ENCODE data around the gene SEPTIN1.
"Not testable (repeated sequence)": the region's sequence is repeated elsewhere in the genome, so short reads cannot be mapped to it uniquely, and the experiment has no call there.

Gene SEPTIN1

DNA sequence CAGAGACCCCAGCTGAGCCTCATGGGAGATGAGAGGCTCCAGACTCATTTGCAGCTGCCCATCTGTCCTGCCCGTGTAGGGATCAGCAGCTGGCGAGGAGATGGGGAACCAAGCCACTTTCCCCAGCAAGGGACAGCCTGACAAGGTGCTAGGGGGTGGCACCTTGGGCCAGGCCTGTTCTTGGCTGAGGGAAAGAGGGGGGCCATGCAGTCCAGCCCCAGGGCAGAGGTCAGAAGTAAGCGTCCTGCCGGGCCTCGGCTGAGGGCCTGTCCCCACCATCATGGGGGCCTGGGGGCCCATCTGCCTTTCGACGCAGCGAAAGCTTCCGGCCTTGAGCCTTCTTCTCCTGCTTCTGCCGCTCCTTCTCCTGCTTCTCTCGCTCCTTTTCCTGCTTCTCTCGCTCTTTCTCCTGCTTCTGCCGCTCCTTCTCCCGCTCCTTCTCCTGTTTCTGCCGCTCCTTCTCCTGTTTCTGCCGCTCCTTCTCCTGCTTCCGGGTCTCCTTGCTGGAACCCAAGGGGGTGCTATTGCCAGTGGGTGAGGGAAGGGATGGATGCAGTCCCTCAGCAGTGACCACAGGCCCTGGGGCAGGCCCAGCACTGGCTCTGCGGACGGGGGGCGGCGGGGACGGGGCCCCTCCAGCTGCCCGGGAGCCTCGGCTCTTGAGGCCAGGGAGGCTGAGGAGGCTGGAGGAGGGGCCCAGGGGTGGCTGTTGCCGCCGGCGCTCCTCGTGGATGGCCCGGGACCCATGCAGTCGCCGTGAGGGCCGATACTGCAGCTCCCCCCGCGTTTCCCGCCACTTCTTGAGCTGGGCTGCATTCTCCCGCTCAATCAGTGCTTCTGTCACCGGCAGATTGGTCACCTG lies 24.4 kb downstream of the SEPTIN1 start:
- FAIRE-seq (no peak), DNase-seq (ENCODE audit: low spot score) (no peak)

DNA sequence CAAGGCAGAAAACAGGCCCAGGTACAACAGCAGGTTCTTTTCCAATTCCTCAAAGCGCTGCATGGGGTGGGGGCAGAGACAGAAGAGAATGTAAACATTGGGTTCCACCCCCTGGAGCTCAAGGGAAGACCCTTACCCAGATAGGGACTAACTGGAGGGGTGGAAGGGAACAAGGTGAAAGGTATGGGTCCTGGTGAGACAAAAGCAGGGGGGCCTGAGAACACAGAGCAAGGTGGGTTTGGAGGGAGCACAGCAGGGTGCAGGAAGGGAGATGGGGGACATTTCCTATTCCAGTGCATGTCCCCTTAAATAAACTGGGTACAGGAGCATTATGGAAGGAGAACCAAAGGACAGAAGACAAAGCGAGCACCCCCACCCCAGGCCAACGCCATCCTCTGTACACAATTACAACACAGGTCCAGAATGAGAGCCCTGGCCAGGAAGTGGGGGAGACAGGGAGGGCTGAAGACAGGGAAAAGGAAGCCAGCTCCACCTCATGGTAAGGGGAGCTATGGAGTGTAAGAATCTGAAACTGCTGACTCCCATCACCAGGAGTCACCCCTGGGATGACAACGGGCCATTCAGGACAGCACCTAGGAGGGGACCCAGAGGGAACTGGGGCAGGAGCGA lies 25.2 kb downstream of the SEPTIN1 start:
- no peak for FAIRE-seq
- DNase-seq (ENCODE audit: low spot score) = no peak

DNA sequence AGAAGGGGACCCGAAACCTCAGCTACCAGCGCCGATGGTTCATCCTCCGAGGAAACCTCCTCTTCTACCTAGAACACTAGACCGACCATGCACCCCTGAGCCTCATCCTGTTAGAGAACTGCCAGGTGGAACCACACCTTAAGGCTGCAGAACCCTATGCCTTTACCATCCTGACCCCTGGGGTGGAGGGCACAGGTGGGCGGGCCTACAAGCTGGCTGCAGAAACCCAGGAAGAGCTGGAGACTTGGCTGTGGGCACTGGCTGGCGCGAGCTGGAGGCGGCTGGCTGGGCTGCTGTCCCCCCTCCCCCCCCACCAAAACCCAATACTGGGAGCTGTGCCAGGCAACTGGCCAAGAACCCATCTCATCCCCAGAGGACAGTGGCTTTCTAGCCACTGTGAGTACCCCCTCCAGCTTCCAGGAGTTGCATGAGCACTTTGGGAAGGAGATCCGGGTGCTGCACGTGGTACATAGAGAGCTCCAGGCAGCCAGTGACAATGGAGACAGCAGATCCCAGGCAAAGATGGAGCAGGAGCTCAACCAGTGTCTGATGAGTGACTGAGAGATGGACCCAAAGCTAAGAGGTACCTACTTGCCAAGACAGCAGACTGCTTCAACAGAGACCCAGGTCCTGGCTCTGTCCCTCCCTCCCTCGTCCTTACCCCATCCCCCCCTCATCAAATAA lies 25.8 kb downstream of the SEPTIN1 start:
- DNase-seq (ENCODE audit: low spot score) = no peak
- no peak for FAIRE-seq

DNA sequence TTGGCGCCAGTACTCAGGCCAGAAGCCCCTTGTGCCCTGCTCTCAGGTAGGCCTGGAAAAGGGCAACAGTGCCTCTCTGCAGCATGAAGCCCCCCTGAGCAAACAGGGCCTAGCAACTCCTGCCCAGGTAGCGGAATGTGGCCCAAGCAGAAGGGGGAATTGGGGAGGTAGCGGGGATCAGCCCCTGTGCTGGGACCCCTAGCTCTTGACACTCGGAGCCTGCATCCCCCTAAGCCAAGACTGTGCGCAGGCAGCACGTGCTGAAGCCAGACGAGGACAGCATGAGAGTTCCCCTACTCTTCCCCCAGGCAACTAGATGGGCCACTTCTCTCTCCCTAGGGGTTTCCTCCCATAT lies 26.4 kb downstream of the SEPTIN1 start:
- DNase-seq (ENCODE audit: low spot score) (no peak), FAIRE-seq (no peak)

DNA sequence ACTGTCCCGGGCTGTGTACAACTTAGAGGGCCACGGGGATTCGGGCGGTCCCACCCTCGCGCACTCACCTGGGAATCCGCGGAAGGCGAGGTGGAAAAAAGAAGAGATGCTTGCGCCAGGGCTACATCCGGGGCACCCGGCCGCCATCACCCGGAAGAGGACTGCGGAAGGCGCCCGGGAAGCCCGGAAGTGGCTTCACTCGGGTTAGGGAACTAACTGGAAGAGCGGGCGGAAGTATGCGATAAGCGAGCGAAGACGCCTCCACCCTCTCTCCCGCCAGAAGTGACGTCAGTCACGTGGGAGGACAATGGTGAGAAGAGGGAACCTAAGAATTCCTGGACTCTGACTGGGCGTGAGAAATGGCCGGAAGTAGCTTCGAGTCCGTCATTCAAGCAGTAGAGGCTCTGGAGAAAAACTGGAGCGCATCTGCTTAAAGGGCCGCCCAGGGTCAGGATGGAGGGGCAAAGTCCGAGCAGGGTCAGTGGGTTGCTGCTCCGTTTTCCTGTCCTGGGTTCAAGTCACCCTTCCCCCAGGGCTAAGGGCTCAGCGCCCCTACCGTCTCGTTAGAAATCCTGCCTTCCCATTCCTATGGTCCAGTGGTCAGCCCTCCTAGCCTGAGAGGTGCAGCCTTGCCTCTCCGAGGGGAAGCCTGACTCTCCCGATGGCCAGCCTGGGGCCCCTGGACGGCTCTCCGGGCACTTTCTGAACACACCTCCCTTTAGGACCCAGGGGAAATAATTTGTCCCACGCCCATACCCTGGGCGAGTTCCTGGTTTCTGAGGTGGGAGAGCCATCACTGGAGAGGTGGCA lies 27.0 kb downstream of the SEPTIN1 start, which contains the start of gene CD2BP2:
Gene CD2BP2 (minus strand): TSS at position 165 of the 810 bp plus-strand sequence. CDS start 627 bp downstream, outside the sequence.
- DNase-seq (ENCODE audit: low spot score) (peak; percentile 92), FAIRE-seq (no peak)

DNA sequence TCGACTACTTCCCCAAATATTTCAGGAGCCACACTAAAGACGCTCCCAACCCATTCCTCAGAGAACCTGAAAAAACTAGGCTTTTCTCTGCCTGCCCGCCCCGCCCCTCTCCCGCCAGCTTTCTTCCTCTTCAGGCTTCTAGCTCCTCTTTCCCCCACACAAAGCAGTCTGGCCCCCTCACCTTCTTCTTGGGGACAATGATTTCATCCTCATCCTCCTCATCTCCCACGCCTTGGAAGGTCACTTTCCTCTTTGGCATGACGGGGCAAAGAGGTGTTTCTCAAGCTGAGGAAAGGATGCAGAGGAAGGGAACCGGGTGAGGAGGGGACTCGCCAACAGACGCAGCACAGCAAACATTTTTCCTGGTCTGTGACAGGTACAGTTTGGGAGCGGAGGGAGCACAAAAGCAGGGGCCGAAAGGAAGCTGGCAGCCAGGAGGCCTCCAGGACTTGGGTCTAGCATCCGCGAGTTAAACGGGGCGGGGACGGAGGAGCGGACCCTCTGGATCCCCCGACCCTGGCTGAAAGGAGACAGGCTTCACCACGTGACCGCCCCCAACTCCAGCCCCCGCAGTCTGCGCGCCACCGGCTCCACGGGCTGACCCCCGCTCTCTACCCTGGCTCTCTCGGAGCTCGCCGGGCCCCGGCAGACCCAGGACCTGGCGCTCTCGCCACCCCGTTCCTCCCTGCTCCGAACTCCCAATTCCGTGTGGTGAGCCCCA lies 27.8 kb downstream of the SEPTIN1 start:
- FAIRE-seq (no peak), DNase-seq (ENCODE audit: low spot score) (no peak)

DNA sequence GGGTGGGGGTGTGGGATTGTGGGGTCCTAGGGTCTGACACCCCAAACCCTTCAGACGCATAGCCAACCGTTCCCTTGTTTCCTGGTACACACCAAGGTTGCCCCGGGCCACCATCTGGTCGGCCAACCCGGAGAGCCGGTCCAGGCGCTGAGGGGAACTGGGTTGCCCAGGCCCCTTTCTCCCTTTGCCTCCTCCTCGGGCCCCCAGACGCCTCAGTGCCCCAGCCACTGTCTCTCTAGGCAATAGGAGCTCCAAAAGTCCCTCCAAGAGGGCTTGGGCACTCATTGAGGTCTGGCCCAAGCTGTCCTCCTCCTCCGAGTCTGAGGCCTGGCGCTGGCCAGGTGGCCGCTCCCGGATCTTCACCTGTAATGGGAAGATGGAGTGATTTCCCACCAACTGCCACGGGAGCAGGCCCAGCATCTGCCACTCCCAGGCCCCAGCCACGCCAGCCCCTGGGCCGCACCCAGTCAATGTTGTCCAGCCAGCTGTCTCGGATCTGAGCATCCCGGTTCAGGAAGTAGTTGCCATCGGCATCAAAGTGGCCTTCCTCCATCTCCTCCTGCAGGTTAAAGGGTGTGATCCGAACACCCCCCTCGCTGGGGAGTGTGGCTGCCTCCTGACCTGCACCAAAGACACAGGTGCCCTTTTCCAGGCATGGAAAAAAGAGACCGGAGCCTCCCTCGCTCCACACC lies 28.8 kb downstream of the SEPTIN1 start:
- DNase-seq (ENCODE audit: low spot score) (no peak), FAIRE-seq (no peak)

DNA sequence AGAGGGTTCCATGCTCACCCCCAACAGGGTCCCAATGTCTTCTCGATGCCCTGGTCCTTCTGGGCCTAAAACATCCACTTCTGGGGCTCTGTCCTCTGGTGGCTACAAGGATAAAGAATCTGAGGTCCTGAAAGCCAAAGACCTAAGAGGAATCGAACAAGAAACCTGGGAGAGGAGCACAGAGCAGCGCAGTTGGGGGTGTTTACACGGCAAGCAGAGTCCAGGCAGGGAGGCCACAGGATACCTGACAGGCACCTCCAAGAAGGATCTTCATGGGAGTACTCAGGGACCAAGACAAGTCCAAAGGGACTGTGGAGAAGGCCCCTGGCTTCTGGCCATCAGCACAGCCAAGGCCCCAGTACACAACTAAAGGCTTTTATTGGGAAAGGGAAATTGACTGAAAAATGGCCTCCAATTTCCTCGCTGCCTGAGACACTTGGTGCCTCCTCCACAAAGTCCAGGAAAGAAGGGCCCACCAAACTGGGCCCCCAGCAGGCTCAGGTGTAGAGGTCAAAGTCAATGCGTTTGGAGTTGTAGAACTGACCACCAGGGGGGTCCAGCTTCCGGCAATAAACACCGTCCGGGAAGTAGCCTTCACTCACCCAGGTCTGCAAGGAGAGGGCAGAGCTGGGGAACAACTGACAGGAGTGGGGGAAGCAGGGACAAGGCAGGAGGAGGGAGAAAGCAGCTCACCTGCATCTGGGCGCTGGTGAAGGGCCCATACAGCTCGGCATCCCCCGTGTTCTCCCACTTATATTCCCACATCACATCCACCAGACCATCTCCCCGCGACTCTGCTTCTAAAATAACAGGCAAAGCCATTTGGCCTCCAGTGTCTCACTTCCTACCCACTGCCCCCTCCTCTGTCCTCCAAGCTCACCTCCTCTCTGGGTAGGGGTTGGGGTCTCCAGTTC lies 29.6 kb downstream of the SEPTIN1 start:
- no peak for DNase-seq (ENCODE audit: low spot score)
- FAIRE-seq = no peak

DNA sequence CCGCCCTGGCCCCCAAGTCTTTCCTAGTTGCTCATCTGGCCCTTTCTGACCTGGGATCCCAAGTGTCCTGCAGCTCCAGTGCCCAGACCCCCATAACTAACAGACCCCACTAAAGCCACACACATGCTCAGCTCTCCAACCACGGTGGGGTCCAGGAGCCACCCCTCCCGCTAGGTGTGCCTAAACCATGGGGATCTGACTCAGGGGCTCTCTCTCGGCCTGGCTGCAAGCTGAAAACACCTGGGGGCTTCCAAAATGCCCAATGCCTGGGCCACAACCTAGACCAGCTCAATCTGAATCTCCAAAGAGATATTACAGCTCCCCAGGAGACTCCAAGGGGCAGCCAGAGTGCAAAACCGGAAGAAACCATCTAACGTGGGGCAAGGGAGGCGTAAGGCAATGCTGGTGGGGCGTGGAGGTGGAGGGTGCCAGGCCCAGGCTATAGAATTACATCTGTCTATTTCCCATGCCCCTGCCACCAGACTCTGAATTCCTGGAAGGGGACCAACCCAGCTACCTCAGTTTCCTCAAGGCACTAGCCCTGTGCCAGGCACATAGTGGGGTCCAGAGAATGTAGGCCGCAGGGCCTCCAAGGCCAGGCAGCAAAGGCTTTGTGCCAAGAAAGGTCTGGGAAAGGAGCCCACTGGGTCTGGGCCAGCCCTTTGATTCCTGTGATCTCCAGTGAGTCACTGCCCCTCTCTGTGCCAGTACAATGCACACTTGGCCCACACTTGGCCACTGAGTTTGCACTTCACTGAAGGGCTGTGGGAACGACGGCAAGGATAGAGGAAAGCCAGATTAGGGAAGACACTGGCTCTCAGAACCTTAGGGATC lies 30.6 kb downstream of the SEPTIN1 start:
- FAIRE-seq (no peak), DNase-seq (ENCODE audit: low spot score) (no peak)

DNA sequence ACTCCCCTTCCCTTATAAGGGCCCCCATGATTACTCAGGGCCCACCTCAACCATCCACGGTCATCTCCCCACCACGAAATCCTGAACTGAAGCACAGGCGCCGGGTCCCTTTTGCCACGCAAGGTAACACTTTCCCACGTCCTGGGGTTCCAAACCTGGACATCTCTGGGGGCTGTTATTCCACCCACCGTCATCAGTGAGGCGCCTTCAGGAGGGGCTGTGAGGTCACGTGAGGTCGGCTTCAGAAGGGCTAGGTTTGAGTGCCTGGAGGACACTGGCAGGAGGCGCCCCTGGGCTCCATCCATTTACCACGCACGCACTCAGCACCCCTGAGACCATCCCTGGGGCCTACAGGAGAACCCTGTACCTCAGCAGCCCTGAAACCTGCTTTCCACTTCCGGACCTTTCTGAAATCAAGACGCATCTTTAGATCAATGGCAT lies 31.3 kb downstream of the SEPTIN1 start:
- FAIRE-seq = no peak
- DNase-seq (ENCODE audit: low spot score) = no peak

DNA sequence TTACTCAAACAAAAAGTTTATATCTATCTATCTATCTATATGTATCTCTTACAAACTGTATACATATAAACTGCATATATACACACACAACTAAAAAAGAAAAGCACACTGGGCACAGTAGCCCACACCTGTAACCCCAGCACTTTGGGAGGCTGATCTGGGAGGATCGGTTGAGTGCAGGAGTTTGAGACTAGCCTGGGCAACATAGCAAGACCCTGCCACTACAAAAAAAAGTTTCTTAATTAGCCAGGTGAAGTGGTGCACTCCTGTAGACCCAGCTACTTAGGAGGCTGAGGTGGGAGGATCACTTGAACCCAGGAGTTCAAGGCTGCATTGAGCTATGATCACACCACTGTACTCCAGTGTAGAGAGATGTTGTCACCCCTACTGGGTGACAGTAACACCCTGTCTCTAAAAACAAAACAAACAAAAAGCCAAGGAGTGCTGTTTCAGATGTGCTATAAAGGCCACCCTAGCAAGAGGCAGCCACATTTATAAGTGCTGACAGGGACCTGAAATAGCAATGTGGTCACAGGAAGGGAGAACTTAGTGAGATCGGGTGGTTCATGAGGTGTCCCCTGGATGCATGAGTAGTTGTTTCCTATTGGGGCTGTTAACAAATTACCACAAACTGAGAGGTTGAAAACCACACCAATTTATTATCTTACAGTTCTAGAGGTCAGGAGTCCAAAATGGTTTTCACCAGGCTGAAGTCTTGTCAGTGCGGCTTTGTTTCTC lies 32.1 kb downstream of the SEPTIN1 start:
- DNase-seq (ENCODE audit: low spot score) (no peak), FAIRE-seq (no peak)

DNA sequence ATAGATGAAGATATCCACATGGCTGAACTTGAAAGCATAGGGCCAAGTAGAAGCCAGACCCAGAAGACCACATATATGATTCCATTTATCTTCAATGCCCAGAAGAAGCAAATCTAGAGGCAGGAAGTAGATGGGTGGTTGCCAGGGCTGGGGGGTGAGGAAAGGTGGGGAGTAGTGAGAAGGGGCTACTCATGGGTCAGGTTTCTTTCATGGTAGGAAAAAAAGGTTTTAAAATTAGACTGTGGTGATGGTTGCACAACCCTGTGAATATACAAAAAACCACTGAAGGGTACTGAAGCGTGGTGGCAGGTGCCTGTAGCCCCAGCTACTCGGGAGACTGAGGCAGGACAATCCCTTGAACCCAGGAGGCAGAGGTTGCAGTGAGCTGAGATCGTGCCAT lies 32.7 kb downstream of the SEPTIN1 start:
- FAIRE-seq = no peak

DNA sequence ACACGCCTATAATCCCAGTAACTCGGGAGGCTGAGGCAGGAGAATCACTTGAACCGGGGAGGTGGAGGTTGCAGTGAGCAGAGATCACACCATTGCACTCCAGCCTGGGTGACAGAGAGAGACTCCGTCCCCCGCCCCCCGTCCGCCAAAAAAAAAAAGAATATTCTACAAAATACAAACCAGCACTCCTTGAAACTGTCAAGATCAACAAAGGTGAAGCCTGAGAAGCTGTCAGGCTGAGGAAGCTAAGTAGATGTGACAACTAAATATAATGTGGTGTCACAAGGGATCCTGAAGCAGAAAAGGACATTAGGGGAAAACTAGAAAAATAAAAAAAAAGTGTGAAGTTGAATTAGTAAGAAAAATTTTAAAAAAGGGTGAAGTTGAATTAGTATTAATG lies 33.4 kb downstream of the SEPTIN1 start:
- no peak for FAIRE-seq

More for the DNA sequence above, 32.7 kb downstream of the SEPTIN1 start:
- DNase-seq (ENCODE audit: low spot score) = no peak

DNA sequence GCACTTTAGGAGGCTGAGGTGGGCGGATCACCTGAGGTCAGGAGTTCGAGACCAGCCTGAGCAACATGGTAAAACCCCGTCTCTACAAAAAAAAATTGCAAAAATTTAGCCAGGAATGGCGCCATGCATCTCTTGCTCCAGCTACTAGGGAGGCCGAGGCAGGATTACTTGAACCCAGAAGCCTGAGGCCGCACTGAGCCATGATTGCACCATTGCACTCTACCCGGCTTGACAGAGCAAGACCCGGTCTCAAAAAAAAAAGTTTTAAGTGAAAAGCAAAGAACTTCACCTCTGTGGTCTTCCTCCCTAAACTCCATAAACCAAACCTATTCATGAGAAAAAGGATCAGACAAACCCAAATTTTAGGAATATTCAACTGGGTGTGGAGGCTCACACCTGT lies 34.2 kb downstream of the SEPTIN1 start:
- FAIRE-seq (no peak), DNase-seq (ENCODE audit: low spot score) (no peak)

More for the DNA sequence above, 33.4 kb downstream of the SEPTIN1 start:
- DNase-seq (ENCODE audit: low spot score) = no peak

DNA sequence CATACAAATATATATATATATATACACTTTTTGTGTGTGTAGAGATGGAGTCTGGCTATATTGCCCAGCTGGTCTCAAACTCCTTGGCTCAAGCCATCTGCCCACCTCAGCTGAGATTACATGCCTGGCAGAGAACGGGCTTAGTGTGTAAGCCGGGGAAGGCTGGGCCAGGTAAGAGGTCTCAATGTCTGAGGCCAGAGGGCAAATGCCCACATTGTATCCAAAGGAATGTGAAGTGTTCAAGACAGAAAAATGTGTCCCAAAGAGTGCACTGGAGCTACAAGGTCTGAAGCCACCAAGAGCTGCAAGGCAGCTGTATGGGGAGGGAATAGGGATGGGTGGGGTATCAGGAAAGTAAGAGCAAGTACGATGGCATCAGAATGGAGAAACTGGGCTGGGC lies 36.1 kb downstream of the SEPTIN1 start:
- DNase-seq (ENCODE audit: low spot score) = no peak
- FAIRE-seq = no peak

DNA sequence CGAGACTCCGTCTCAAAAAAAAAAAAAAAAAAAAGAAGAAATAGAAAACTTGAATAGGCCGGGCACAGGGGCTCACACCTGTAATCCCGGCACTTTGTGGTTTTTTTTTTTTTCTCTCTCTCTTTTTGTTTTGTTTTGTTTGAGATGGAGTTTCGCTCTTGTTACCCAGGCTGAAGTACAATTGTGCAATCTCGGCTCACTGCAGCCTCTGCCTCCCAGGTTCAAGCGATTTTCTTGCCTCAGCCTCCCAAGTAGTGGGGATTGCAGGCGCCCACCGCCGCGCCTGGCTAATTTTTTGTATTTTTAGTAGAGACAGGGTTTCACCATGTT lies 38.9 kb downstream of the SEPTIN1 start:
- not testable (repeated sequence) for DNase-seq (ENCODE audit: low spot score); FAIRE-seq

DNA sequence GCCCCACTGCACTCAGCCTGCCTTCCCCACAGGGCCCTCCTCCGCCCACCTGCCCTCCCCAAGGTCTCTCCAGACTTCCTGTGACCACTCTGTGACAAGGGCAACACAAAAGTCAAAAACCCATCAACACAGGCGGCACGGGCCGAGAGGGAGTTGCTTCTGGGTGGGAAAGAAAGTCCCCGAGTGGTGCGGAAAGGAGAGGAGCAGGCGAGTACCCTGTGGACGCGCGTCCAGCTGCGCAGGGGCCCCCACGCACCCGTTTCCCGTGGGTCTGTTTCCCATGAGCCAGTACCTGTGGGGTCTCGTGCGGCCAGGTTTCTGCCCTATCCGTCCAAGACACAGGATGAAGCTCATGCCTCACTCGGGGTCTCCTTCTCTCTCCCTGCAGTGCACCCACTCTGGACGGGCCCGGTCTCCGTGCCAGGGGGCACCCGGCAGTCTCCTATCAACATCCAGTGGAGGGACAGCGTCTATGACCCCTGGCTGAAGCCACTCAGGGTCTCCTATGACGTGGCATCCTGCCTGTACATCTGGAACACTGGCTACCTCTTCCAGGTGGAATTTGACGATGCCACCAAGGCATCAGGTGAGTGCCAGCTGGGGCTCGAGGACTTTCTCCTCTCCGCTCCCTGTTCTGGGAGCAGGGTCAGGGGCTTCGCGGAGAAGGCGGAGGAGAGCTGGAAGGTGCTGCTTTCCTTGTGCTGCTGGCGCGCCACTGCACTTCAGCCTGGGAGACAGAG lies 39.4 kb downstream of the SEPTIN1 start:
- FAIRE-seq (no peak), DNase-seq (ENCODE audit: low spot score) (no peak)
